ENCODE data around the gene TRAF3. TPM values are rescaled to one million over a fixed set of nuclear protein-coding genes. Genes with fewer than 3 reads are reported as not detected.

The TRAF3 gene
- total RNA-seq, 1 experiment from 2014 or later = 11.2 TPM

DNA sequence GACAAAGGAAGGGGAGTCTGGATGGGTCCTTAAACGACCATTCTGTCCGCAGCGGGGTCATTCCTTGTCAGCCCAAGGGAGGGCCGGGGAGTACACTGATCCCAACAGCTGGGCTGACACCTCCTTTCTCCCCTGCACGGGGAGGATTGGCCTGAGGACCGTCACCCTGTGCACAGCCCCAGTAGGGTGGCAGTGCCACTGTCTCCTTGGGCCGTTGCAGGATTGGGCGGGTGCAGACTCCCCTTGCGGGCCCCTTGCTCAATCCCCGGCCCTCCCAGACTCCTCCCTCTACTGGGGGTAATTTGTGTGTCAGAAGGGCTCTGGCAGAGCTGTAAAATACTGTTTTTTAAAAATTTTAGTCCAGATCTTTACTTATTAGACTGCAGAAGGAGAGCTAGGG is 132.7 kb downstream of the TRAF3 start:
- no peak for ATAC-seq

DNA sequence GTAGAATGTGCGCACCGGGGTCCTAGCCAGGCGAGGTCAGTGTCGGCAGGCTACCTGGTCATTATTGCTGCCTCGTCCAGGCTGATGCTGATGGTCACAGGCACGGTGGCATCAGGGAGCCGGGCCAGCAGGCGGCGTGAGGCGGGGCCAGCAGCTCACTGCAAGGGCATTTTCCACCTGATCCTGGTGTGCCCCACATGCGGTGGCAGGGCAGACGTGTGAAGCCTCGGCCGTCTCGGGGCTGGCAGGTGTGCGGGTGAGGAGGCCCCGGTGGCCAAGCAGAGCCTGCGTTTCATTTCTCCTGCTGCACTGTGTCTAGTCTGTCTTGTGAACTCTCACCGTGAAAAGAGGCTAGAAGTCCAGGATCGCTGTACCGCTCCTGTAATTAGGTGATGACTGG is 133.2 kb downstream of the TRAF3 start:
- DNase-seq (ENCODE audit: low spot score) = no peak
- ATAC-seq = no peak
- Mint-ChIP-seq H3K27me3 (ENCODE audit: low read depth) (no peaks in the 10 kb centered on the region), H3K9me3 (peaks cover 19% of the 10 kb centered on the region), H3K4me3 (no peak overlapping the region), H3K4me1 (no peaks in the 10 kb centered on the region), H3K27ac (peak overlapping the region; percentile 39; the same call in 1 of the 2 replicates), H3K36me3 (peaks cover 23% of the 10 kb centered on the region)
- ChIA-PET CTCF (interaction anchor here (1.2 kb wide), 1 partner anchor 216 kb away, joined by 3 read pairs; no protein-coding TSS in a partner anchor), POLR2A (no interaction called here)
- no peak for TF ChIP-seq PRRX2 (CRISPR knock-in tag; IDR thresholded peaks at IDR 0.05)
- TF ChIP-seq NR2C2 (CRISPR knock-in tag; IDR thresholded peaks at IDR 0.05) = no peak
- no peak for TF ChIP-seq ZNF396 (CRISPR knock-in tag; IDR thresholded peaks at IDR 0.05; ENCODE audit: borderline replicate concordance)
- no peak for TF ChIP-seq SMAD3 (CRISPR knock-in tag; IDR thresholded peaks at IDR 0.05; ENCODE audit: borderline replicate concordance)
- no peak for TF ChIP-seq ATF1 (CRISPR knock-in tag; IDR thresholded peaks at IDR 0.05)
- TF ChIP-seq, protein P1, sequence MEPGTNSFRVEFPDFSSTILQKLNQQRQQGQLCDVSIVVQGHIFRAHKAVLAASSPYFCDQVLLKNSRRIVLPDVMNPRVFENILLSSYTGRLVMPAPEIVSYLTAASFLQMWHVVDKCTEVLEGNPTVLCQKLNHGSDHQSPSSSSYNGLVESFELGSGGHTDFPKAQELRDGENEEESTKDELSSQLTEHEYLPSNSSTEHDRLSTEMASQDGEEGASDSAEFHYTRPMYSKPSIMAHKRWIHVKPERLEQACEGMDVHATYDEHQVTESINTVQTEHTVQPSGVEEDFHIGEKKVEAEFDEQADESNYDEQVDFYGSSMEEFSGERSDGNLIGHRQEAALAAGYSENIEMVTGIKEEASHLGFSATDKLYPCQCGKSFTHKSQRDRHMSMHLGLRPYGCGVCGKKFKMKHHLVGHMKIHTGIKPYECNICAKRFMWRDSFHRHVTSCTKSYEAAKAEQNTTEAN (CRISPR knock-in tag; IDR thresholded peaks at IDR 0.05) = no peak
- TF ChIP-seq, protein P2, sequence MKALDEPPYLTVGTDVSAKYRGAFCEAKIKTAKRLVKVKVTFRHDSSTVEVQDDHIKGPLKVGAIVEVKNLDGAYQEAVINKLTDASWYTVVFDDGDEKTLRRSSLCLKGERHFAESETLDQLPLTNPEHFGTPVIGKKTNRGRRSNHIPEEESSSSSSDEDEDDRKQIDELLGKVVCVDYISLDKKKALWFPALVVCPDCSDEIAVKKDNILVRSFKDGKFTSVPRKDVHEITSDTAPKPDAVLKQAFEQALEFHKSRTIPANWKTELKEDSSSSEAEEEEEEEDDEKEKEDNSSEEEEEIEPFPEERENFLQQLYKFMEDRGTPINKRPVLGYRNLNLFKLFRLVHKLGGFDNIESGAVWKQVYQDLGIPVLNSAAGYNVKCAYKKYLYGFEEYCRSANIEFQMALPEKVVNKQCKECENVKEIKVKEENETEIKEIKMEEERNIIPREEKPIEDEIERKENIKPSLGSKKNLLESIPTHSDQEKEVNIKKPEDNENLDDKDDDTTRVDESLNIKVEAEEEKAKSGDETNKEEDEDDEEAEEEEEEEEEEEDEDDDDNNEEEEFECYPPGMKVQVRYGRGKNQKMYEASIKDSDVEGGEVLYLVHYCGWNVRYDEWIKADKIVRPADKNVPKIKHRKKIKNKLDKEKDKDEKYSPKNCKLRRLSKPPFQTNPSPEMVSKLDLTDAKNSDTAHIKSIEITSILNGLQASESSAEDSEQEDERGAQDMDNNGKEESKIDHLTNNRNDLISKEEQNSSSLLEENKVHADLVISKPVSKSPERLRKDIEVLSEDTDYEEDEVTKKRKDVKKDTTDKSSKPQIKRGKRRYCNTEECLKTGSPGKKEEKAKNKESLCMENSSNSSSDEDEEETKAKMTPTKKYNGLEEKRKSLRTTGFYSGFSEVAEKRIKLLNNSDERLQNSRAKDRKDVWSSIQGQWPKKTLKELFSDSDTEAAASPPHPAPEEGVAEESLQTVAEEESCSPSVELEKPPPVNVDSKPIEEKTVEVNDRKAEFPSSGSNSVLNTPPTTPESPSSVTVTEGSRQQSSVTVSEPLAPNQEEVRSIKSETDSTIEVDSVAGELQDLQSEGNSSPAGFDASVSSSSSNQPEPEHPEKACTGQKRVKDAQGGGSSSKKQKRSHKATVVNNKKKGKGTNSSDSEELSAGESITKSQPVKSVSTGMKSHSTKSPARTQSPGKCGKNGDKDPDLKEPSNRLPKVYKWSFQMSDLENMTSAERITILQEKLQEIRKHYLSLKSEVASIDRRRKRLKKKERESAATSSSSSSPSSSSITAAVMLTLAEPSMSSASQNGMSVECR (CRISPR knock-in tag; IDR thresholded peaks at IDR 0.05; ENCODE audit: borderline replicate concordance) = no peak
- TF ChIP-seq, protein P3, sequence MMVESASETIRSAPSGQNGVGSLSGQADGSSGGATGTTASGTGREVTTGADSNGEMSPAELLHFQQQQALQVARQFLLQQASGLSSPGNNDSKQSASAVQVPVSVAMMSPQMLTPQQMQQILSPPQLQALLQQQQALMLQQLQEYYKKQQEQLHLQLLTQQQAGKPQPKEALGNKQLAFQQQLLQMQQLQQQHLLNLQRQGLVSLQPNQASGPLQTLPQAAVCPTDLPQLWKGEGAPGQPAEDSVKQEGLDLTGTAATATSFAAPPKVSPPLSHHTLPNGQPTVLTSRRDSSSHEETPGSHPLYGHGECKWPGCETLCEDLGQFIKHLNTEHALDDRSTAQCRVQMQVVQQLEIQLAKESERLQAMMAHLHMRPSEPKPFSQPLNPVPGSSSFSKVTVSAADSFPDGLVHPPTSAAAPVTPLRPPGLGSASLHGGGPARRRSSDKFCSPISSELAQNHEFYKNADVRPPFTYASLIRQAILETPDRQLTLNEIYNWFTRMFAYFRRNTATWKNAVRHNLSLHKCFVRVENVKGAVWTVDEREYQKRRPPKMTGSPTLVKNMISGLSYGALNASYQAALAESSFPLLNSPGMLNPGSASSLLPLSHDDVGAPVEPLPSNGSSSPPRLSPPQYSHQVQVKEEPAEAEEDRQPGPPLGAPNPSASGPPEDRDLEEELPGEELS (CRISPR knock-in tag; IDR thresholded peaks at IDR 0.05) = no peak
- TF ChIP-seq, protein P4, sequence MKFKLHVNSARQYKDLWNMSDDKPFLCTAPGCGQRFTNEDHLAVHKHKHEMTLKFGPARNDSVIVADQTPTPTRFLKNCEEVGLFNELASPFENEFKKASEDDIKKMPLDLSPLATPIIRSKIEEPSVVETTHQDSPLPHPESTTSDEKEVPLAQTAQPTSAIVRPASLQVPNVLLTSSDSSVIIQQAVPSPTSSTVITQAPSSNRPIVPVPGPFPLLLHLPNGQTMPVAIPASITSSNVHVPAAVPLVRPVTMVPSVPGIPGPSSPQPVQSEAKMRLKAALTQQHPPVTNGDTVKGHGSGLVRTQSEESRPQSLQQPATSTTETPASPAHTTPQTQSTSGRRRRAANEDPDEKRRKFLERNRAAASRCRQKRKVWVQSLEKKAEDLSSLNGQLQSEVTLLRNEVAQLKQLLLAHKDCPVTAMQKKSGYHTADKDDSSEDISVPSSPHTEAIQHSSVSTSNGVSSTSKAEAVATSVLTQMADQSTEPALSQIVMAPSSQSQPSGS (CRISPR knock-in tag; IDR thresholded peaks at IDR 0.05; ENCODE audit: borderline replicate concordance, low read depth) = no peak
- no peak for TF ChIP-seq ZBTB21 (CRISPR knock-in tag; IDR thresholded peaks at IDR 0.05; ENCODE audit: borderline replicate concordance)
- TF ChIP-seq, protein P5, sequence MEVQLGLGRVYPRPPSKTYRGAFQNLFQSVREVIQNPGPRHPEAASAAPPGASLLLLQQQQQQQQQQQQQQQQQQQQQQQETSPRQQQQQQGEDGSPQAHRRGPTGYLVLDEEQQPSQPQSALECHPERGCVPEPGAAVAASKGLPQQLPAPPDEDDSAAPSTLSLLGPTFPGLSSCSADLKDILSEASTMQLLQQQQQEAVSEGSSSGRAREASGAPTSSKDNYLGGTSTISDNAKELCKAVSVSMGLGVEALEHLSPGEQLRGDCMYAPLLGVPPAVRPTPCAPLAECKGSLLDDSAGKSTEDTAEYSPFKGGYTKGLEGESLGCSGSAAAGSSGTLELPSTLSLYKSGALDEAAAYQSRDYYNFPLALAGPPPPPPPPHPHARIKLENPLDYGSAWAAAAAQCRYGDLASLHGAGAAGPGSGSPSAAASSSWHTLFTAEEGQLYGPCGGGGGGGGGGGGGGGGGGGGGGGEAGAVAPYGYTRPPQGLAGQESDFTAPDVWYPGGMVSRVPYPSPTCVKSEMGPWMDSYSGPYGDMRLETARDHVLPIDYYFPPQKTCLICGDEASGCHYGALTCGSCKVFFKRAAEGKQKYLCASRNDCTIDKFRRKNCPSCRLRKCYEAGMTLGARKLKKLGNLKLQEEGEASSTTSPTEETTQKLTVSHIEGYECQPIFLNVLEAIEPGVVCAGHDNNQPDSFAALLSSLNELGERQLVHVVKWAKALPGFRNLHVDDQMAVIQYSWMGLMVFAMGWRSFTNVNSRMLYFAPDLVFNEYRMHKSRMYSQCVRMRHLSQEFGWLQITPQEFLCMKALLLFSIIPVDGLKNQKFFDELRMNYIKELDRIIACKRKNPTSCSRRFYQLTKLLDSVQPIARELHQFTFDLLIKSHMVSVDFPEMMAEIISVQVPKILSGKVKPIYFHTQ (CRISPR knock-in tag; IDR thresholded peaks at IDR 0.05) = no peak
- TF ChIP-seq, protein P6, sequence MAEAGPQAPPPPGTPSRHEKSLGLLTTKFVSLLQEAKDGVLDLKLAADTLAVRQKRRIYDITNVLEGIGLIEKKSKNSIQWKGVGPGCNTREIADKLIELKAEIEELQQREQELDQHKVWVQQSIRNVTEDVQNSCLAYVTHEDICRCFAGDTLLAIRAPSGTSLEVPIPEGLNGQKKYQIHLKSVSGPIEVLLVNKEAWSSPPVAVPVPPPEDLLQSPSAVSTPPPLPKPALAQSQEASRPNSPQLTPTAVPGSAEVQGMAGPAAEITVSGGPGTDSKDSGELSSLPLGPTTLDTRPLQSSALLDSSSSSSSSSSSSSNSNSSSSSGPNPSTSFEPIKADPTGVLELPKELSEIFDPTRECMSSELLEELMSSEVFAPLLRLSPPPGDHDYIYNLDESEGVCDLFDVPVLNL (CRISPR knock-in tag; IDR thresholded peaks at IDR 0.05; ENCODE audit: borderline replicate concordance, low read depth) = no peak
- TF ChIP-seq NFE2L1 (CRISPR knock-in tag; IDR thresholded peaks at IDR 0.05) = no peak
- TF ChIP-seq ELF4 (CRISPR knock-in tag; IDR thresholded peaks at IDR 0.05; ENCODE audit: low read depth) = no peak
- no peak for TF ChIP-seq TEAD1 (CRISPR knock-in tag; IDR thresholded peaks at IDR 0.05)
- no peak for TF ChIP-seq ZNF263 (CRISPR knock-in tag; IDR thresholded peaks at IDR 0.05; ENCODE audit: low read depth)

More for the DNA sequence above, 132.7 kb downstream of the TRAF3 start:
- no peak overlapping the region for H3K27ac Mint-ChIP-seq
- no peak overlapping the region for H3K4me3 Mint-ChIP-seq
- peaks cover 24% of the 10 kb centered on the region for H3K9me3 Mint-ChIP-seq
- no peak for DNase-seq (ENCODE audit: low spot score)
- no peaks in the 10 kb centered on the region for H3K4me1 Mint-ChIP-seq
- TF ChIP-seq ZNF423 (CRISPR knock-in tag; IDR thresholded peaks at IDR 0.05) = no peak
- TF ChIP-seq, protein P5 (CRISPR knock-in tag; IDR thresholded peaks at IDR 0.05) = no peak
- POLR2A ChIA-PET = no interaction called here
- CTCF ChIA-PET = interaction anchor here (1.2 kb wide), 1 partner anchor 215 kb away, joined by 3 read pairs; no protein-coding TSS in a partner anchor
- no peaks in the 10 kb centered on the region for H3K27me3 Mint-ChIP-seq (ENCODE audit: low read depth)
- peaks cover 28% of the 10 kb centered on the region for H3K36me3 Mint-ChIP-seq

All from WTC11 (cell line).